ENCODE results near the gene CFTR.
"Not testable (repeated sequence)": the region's sequence is repeated elsewhere in the genome, so short reads cannot be mapped to it uniquely, and the experiment has no call there.

Gene CFTR

GRCh38 chr7:117479225-117480054, at the start of gene CFTR:
CFTR (plus strand) TSS chr7:117480025; CDS start chr7:117480095, 70 bp downstream.
- DNase-seq (ENCODE audit: low read depth): no peak

GRCh38 chr7:117435475-117436043, 44.3 kb upstream of the CFTR start:
- no peak for DNase-seq (ENCODE audit: low read depth)

GRCh38 chr7:117444646-117445045, 35.2 kb upstream of the CFTR start:
- no peak for DNase-seq (ENCODE audit: low read depth)

- no peak for DNase-seq (ENCODE audit: low read depth)
Observed at GRCh38 chr7:117445206-117445605, 34.6 kb upstream of the CFTR start.

GRCh38 chr7:117446220-117446815, 33.5 kb upstream of the CFTR start:
- DNase-seq (ENCODE audit: low read depth): no peak

GRCh38 chr7:117448655-117449054, 31.2 kb upstream of the CFTR start:
- DNase-seq (ENCODE audit: low read depth): no peak

- no peak for DNase-seq (ENCODE audit: low read depth)
Observed at GRCh38 chr7:117458977-117459583, 20.7 kb upstream of the CFTR start.

GRCh38 chr7:117459735-117460134, 20.1 kb upstream of the CFTR start:
- DNase-seq (ENCODE audit: low read depth): no peak

- DNase-seq (ENCODE audit: low read depth): not testable (repeated sequence)
Observed at GRCh38 chr7:117460815-117461214, 19.0 kb upstream of the CFTR start.

GRCh38 chr7:117468174-117468573, 11.7 kb upstream of the CFTR start:
- DNase-seq (ENCODE audit: low read depth): no peak

GRCh38 chr7:117470777-117471176, 9.0 kb upstream of the CFTR start:
- no peak for DNase-seq (ENCODE audit: low read depth)

- no peak for DNase-seq (ENCODE audit: low read depth)
Observed at GRCh38 chr7:117472335-117472734, 7.5 kb upstream of the CFTR start.

- DNase-seq (ENCODE audit: low read depth): no peak
Observed at GRCh38 chr7:117476557-117477215, 3.1 kb upstream of the CFTR start.

- DNase-seq (ENCODE audit: low read depth): no peak
Observed at GRCh38 chr7:117478836-117479224, 995 bp upstream of the CFTR start.

GRCh38 chr7:117480055-117480362, 184 bp downstream of the CFTR start:
- no peak for DNase-seq (ENCODE audit: low read depth)

- no peak for DNase-seq (ENCODE audit: low read depth)
Observed at GRCh38 chr7:117480978-117481377, 1.2 kb downstream of the CFTR start.

GRCh38 chr7:117485118-117485620, 5.3 kb downstream of the CFTR start:
- no peak for DNase-seq (ENCODE audit: low read depth)

- DNase-seq (ENCODE audit: low read depth): no peak
Observed at GRCh38 chr7:117489016-117489415, 9.2 kb downstream of the CFTR start.

- no peak for DNase-seq (ENCODE audit: low read depth)
Observed at GRCh38 chr7:117489430-117489829, 9.6 kb downstream of the CFTR start.

GRCh38 chr7:117489911-117490310, 10.1 kb downstream of the CFTR start:
- DNase-seq (ENCODE audit: low read depth): no peak

- no peak for DNase-seq (ENCODE audit: low read depth)
Observed at GRCh38 chr7:117492649-117493048, 12.8 kb downstream of the CFTR start.

- no peak for DNase-seq (ENCODE audit: low read depth)
Observed at GRCh38 chr7:117493460-117493859, 13.6 kb downstream of the CFTR start.

Measured in CMK (cell line).